ENCODE results near the gene HEXIM1.

HEXIM1 gene

DNA sequence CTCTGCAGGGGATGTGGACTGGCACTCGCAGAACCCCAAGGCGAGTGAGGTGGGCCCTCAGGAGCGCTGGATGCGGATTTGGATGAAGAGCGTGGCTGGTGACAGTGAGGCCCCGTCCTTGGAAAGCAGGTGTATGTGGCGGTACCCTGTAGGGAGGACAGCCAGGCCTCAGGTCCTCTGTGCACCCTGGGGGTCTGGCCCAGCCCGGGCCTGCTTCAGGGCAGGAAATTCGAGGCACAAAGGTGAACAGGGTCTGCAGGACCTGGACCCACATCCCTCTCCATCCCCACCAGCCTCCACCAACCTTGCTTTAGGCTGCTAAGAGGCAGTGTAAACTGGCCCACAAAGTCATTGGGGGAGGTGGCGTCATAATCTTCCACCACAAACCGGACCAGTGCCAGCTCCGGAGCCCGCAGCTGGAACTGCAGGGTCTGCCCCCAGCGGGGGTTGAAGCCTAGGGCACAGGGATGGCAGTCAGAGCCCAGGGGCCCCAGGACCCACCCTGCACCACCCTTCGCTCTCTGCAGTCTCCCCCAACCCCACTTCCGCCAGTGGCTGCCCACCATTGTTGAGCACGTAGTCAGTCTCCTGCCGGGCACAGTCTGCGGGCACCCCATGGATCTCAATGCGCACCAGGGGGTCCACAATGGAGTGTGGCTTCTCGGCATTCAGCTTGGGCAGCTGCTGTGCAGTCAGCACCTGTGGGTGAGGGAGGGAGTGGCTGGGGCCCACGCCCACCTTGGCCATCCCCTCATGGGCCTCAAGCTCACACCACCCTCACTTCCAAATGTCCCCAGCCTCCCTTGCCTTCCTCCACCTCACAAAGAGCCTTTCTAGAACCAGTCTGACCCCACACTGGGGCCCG lies 35.5 kb upstream of the HEXIM1 start:
- TF ChIP-seq, protein P1, sequence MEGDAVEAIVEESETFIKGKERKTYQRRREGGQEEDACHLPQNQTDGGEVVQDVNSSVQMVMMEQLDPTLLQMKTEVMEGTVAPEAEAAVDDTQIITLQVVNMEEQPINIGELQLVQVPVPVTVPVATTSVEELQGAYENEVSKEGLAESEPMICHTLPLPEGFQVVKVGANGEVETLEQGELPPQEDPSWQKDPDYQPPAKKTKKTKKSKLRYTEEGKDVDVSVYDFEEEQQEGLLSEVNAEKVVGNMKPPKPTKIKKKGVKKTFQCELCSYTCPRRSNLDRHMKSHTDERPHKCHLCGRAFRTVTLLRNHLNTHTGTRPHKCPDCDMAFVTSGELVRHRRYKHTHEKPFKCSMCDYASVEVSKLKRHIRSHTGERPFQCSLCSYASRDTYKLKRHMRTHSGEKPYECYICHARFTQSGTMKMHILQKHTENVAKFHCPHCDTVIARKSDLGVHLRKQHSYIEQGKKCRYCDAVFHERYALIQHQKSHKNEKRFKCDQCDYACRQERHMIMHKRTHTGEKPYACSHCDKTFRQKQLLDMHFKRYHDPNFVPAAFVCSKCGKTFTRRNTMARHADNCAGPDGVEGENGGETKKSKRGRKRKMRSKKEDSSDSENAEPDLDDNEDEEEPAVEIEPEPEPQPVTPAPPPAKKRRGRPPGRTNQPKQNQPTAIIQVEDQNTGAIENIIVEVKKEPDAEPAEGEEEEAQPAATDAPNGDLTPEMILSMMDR (IDR thresholded peaks at IDR 0.05; ENCODE audit: insufficient read depth, low read depth, low read length, missing control alignments) = no peak
- no peak for DNase-seq (ENCODE audit: low read depth)

DNA sequence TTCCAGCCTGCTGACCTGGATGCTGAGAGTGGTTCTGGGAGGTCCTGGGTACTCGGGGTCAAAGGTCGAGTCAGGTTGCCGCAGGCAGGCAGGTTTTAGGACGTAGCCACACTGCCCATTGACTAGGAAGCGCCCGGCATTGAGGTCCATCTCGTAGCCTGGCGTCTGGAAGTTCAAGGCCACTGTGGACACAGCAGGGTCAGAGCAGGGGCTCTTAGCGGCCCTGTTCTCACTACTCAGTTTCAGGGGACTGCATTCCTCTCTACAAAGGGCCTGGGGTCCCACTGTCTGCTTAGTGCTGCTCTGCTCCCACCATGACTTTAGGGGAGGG lies 34.9 kb upstream of the HEXIM1 start:
- no peak overlapping the region for H3K4me3 ChIP-seq (ENCODE audit: low read depth, low read length)
- DNase-seq (ENCODE audit: low read depth) = no peak
- TF ChIP-seq, protein P1 (IDR thresholded peaks at IDR 0.05; ENCODE audit: insufficient read depth, low read depth, low read length, missing control alignments) = no peak

More for the DNA sequence above, 35.5 kb upstream of the HEXIM1 start:
- no peak overlapping the region for H3K4me3 ChIP-seq (ENCODE audit: low read depth, low read length)

GRCh38 chr17:45114117-45114932 lies 34.0 kb upstream of the HEXIM1 start:
- TF ChIP-seq, protein P1 (IDR thresholded peaks at IDR 0.05; ENCODE audit: insufficient read depth, low read depth, low read length, missing control alignments) = no peak
- H3K4me3 ChIP-seq (ENCODE audit: low read depth, low read length) = no peak overlapping the region
- no peak for DNase-seq (ENCODE audit: low read depth)

DNA sequence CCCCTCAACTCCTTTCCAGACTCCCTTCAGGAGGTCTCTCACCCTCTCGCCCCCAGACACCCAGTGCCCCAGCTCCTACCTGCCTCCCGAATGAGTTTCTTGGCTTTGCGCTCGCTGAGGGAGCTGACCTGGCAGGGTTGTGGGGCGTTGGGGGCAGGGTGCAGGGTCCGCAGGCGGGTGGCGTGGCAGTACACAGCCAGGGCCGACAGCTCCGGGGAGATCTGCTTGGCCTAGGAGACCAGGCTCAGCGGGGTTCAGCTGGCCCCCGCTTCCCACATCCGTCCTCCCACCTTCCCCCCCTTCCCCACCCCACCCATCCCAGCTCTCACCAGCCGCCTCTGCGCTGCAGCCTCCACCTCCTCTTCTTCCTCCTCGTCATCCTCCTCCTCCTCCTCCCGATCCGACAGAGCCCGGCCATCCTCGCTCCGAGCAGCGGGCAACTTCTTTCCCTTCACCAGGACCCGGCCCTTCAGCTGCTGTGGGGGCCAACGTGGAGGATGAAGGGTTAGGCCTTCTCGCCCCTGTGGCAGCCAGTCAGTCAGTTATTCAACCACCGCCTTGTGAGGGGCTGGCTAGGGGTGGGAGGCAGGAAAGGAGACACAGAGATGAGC lies 33.2 kb upstream of the HEXIM1 start:
- H3K4me3 ChIP-seq (ENCODE audit: low read depth, low read length) = no peak overlapping the region
- DNase-seq (ENCODE audit: low read depth) = no peak
- TF ChIP-seq, protein P1 (IDR thresholded peaks at IDR 0.05; ENCODE audit: insufficient read depth, low read depth, low read length, missing control alignments) = no peak

DNA sequence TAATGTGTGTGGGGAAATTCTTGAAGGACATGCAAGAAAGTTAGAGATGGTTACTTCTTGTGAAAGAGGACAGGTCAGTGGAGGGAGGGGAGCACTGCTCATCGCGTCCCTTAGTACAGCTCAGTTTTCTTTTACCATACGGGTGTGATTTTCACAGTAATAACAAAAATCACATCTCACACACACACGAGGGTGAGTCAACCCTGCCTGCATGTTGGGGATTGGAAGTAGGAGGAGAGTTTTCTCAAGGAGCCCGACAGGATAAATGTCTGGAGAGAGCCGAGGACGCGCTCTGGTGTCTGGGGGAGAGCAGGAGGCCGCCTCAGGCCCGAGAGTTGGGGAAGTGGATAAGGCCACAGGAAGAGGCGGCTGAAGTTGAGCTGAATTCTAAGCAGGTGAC lies 32.4 kb upstream of the HEXIM1 start:
- no peak for DNase-seq (ENCODE audit: low read depth)
- H3K4me3 ChIP-seq (ENCODE audit: low read depth, low read length) = no peak overlapping the region
- TF ChIP-seq, protein P1 (IDR thresholded peaks at IDR 0.05; ENCODE audit: insufficient read depth, low read depth, low read length, missing control alignments) = no peak

DNA sequence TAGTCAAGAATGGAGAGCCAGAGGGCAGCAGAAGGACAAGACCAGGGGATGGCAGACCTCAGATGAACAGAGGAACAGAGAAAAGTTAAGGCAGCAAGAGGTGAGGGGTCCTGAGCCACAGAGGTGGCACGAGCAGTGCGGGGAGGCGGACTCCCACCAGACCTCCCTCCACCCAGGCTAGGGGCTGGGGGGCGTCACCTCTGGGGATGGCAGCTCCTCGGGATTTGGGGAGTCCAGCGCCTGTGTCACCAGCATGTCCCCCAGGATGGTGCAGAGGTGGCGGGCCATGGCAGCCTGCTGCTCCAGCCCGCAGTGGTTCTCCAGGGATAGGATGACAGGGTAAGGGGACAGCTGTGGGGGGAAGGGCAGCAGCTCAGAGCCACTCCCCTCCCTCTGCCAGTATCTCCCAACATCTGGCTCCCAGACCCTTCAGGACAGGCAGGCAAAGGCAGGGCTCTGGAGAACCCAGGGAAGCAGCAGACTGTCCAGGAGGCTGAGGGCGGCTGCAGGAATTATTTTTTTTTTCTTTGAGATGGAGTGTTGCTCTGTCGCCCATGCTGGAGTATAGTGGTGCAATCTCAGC lies 31.8 kb upstream of the HEXIM1 start:
- no peak for DNase-seq (ENCODE audit: low read depth)
- H3K4me3 ChIP-seq (ENCODE audit: low read depth, low read length) = no peak overlapping the region
- TF ChIP-seq, protein P1 (IDR thresholded peaks at IDR 0.05; ENCODE audit: insufficient read depth, low read depth, low read length, missing control alignments) = no peak

Data from GM12865 (cell line).